K562 (cell line): ENCODE measurements around the gene TMEM88. TPM values are rescaled to one million over a fixed set of nuclear protein-coding genes. Genes with fewer than 3 reads are reported as not detected.

Experiments used
- ATAC-seq: fragments of 200-7000 bp; cut with Tn5 transposase; 3 replicates; pipeline ENCODE4 v1.9.1; 2020; ENCODE audit warnings: moderate library complexity
- BruUV-seq: library from RNA; stranded (reverse); fragments of 400-500 nt; replicated peaks from 2 replicates; lab custom pipeline; 2021; lab: Mats Ljungman, UMichigan
- CTCF ChIA-PET: fragments of 300-600 bp; formaldehyde crosslinking; extraction: SDS; loops from one replicate; lab custom pipeline; 2021; ENCODE audit warnings: low intra/inter-chr PET ratio; lab: Yijun Ruan, JAX
- POLR2A ChIA-PET: fragments of 300-600, 350-650 bp; sonication (Branson Sonifier 250); formaldehyde crosslinking; extraction: SDS; loops from one replicate; lab custom pipeline; 2021; ENCODE audit warnings: antibody characterized with exemption, inconsistent platforms; lab: Yijun Ruan, JAX
- DNase-seq, 4 experiments: peaks; one replicate each; pipeline versions ENCODE4 v3.0.0 to v3.0.0-alpha.2; 2011 to 2018; ENCODE audit warnings: low spot score in 3 of 4, mixed read lengths in 3 of 4; ENCODE audit errors: extremely low read depth in 1 of 4
- FAIRE-seq: peaks from 2 replicates; lab custom pipeline; 2011; peaks lifted over from hg19 to GRCh38; lab: Jason Lieb, UNC
- H2AFZ ChIP-seq: 2 replicates; pipeline ENCODE4 v1.6.0; 2011; ENCODE audit warnings: low read depth, low read length, control low read depth, inconsistent platforms
- H3K27ac ChIP-seq: fragments of 200-600 bp; 3 replicates; pipeline ENCODE4 v1.8.0; 2011; ENCODE audit warnings: low read depth, mild to moderate bottlenecking, control low read depth, inconsistent platforms, low read length, moderate library complexity, mixed read lengths; ENCODE audit errors: extremely low read depth
- H3K27me3 ChIP-seq, 2 experiments: fragments of 300-600 bp in 1 of 2; 2 replicates in 1 of 2; 3 replicates in 1 of 2; pipeline versions ENCODE4 v1.6.0 to v1.8.0; 2011; ENCODE audit warnings: inconsistent platforms in 2 of 2, low read length in 2 of 2, mild to moderate bottlenecking in 1 of 2, mixed read lengths in 1 of 2, moderate library complexity in 1 of 2; ENCODE audit not compliant: control insufficient read depth in 2 of 2, insufficient read depth in 2 of 2
- H3K36me3 ChIP-seq: fragments of 300-600 bp; 3 replicates; pipeline ENCODE4 v1.8.0; 2011; ENCODE audit warnings: mild to moderate bottlenecking, low read length, inconsistent platforms; ENCODE audit not compliant: control insufficient read depth, insufficient read depth
- H3K4me1 ChIP-seq, 2 experiments: fragments of 200-600 bp in 1 of 2; replicated peaks in 1 of 2; 2 replicates in 1 of 2; 3 replicates in 1 of 2; pipeline versions ENCODE4 v1.5.1 to v1.8.0; 2011; ENCODE audit warnings: inconsistent platforms in 2 of 2, low read length in 2 of 2, mild to moderate bottlenecking in 1 of 2, mixed read lengths in 1 of 2, moderate library complexity in 1 of 2; ENCODE audit not compliant: control insufficient read depth in 2 of 2, insufficient read depth in 2 of 2
- H3K4me2 ChIP-seq: 2 replicates; pipeline ENCODE4 v1.6.1; 2011; ENCODE audit warnings: low read length, control low read depth, inconsistent platforms, mixed read lengths; ENCODE audit not compliant: insufficient read depth
- H3K4me3 ChIP-seq: fragments of 200-600 bp; sonication (generic), shearing (Covaris generic); 2 replicates; pipeline ENCODE4 v1.5.1; 2016; ENCODE audit warnings: control low read depth, inconsistent platforms
- H3K79me2 ChIP-seq: fragments of 200-600 bp; 3 replicates; pipeline ENCODE4 v1.8.0; 2011; ENCODE audit warnings: low read length, inconsistent platforms; ENCODE audit not compliant: control insufficient read depth, insufficient read depth
- H3K9ac ChIP-seq, 2 experiments: 2 replicates each; pipeline versions ENCODE4 v1.6.0 to v1.6.1; 2011; ENCODE audit warnings: low read depth in 2 of 2, low read length in 2 of 2, control low read depth in 1 of 2, inconsistent platforms in 1 of 2, mild to moderate bottlenecking in 1 of 2, mixed read lengths in 1 of 2; ENCODE audit not compliant: insufficient read depth in 1 of 2
- H3K9me1 ChIP-seq: one replicate; pipeline ENCODE4 v1.6.0; 2011; ENCODE audit warnings: inconsistent platforms, mild to moderate bottlenecking, low read length, moderate library complexity; ENCODE audit not compliant: control insufficient read depth, insufficient read depth
- H3K9me3 ChIP-seq: replicated peaks from 2 replicates; pipeline ENCODE4 v1.5.1; 2011; ENCODE audit warnings: low read depth, low read length, inconsistent platforms; ENCODE audit not compliant: control insufficient read depth, insufficient read depth
- H4K20me1 ChIP-seq: replicated peaks from 2 replicates; pipeline ENCODE4 v1.6.1; 2011; ENCODE audit warnings: low read length, inconsistent platforms, mixed read lengths; ENCODE audit not compliant: control insufficient read depth, insufficient read depth
- GABPA ChIP-seq: fragments of 200-800 bp; sonication (Bioruptor generic); conservative IDR thresholded peaks from 2 replicates; pipeline ENCODE4 v1.6.1; 2016; ENCODE audit warnings: low read depth, missing genetic modification characterization, missing compliant biosample characterization
- GABPB2 ChIP-seq: fragments of 250-450 bp; sonication (Bioruptor Pico); conservative IDR thresholded peaks from 2 replicates; pipeline ENCODE4 v1.5.1; 2021; ENCODE audit warnings: mild to moderate bottlenecking
- RBFOX2 ChIP-seq: fragments of 200-400 bp; formaldehyde crosslinking; IDR thresholded peaks from 2 replicates; pipeline ENCODE4 v1.6.1; 2017; ENCODE audit warnings: low read depth, mild to moderate bottlenecking, low read length, moderate library complexity
- WGBS: fragments of 100-300 bp; shearing (Covaris generic); methylation state at CpG from one replicate; pipeline ENCODE4 v1.1.6; 2016; ENCODE audit warnings: low coverage, mixed read lengths; ENCODE audit not compliant: insufficient coverage; ENCODE audit errors: missing lambda C conversion rate; 5-methylcytosine and 5-hydroxymethylcytosine counted together
- in situ Hi-C: fragments of 300-500 bp; cut with MboI; formaldehyde crosslinking; loops from 4 replicates; pipeline ENCODE4 v1.15.0; 2018; ENCODE audit warnings: inconsistent platforms, mixed read lengths
- intact Hi-C: fragments of 100-400 bp; cut with micrococcal nuclease; formaldehyde crosslinking; loops from 2 replicates; pipeline ENCODE4 v1.14.2; 2022
- polyA plus RNA-seq, 8 experiments: library from polyadenylated mRNA; depleted of rRNA in 4 of 8; stranded (reverse) in 5 of 8; unstranded in 3 of 8; fragments of >200 nt; fragmentation: Nextera tagmentation in 2 of 8; fragmentation: Illumina TruSeq in 1 of 8; extraction: Ambion mirVana in 2 of 8; extraction: Trizol in 1 of 8; gene quantifications; 2 replicates each; pipeline versions ENCODE4 v1.2.1 to v1.2.3, GENCODE V29; 2011 to 2014; ENCODE audit warnings: inconsistent platforms in 1 of 8, missing spikeins in 1 of 8
- total RNA-seq, 7 experiments: library from RNA; depleted of rRNA in 6 of 7; stranded (reverse); fragments of >200 nt in 6 of 7; fragmentation: Illumina TruSeq in 2 of 7; extraction: Trizol in 2 of 7; gene quantifications; 2 replicates each; pipeline versions ENCODE4 v1.2.1 to v1.2.3, GENCODE V29; 2011 to 2021; ENCODE audit warnings: low replicate concordance in 1 of 7

Gene TMEM88
- total and polyA plus RNA-seq, 9 of the 15 experiments (the other 6 are each of a cell fraction or from before 2014, with no cell fraction given), result 0.10 to 1.4 (median 0.36) TPM; not detected in 3

- Histone ChIP-seq H3K27me3 (no peaks in the 10 kb centered on the region), H3K9ac (no peak overlapping the region), H3K4me1 (peaks cover 0 to 29% of the 10 kb centered on the region in 2 experiments; a peak in 3 of 5 replicates), H3K9me3 (no peaks in the 10 kb centered on the region), H2AFZ (no peak overlapping the region)
- no peak for ATAC-seq
- BruUV-seq, result no TSS peak
- intact Hi-C loops, result loop anchor here (10.0 kb wide), 1 partner anchor 105 kb away; no protein-coding TSS in a partner anchor
- CTCF ChIA-PET, result no interaction called here
- TF ChIP-seq GABPA (tag) (no peak), GABPB2 (no peak), RBFOX2 (0 out of 2 replicates have a peak, but pooled peaks have one; percentile 1)
- TF ChIP-seq, all 486 proteins: peak for 1
- H3K79me2 ChIP-seq, result peaks cover 8% of the 10 kb centered on the region
- H3K4me2 ChIP-seq, result no peak overlapping the region
- peaks cover 3% of the 10 kb centered on the region; the same call in 1 of the 2 replicates for H4K20me1 ChIP-seq
- WGBS, result 65% methylated on average over 2 of the region's 12 CpGs
- POLR2A ChIA-PET, result interaction anchor here (1.4 kb wide), 1 partner anchor 8 kb away, joined by 8 read pairs; no protein-coding TSS in a partner anchor
- H3K36me3 ChIP-seq, result peaks cover 71% of the 10 kb centered on the region; the same call in 2 of the 3 replicates
- FAIRE-seq (no peak), DNase-seq (no peak)
- no peak overlapping the region for H3K27ac ChIP-seq
- in situ Hi-C loops, result no loop called here
- H3K4me3 ChIP-seq, result no peak overlapping the region
- peaks cover 3% of the 10 kb centered on the region for H3K9me1 ChIP-seq
These were observed 4.9 kb upstream of the TMEM88 start for GRCh38 chr17:7849751-7850504.
